Skeletal muscle satellite cell (primary cell): ENCODE data around the gene RCAN1.

Source experiments
- H3K27me3 ChIP-seq: 2 replicates; pipeline ENCODE4 v1.7.0; 2013; ENCODE audit warnings: low read length; ENCODE audit not compliant: control insufficient read depth, insufficient read depth
- H3K36me3 ChIP-seq: 2 replicates; pipeline ENCODE4 v1.7.0; 2013; ENCODE audit warnings: mild to moderate bottlenecking, control low read depth, low read length; ENCODE audit not compliant: insufficient read depth
- H3K4me1 ChIP-seq: 2 replicates; pipeline ENCODE4 v1.7.0; 2013; ENCODE audit warnings: low read length; ENCODE audit not compliant: control insufficient read depth, insufficient read depth
- H3K4me2 ChIP-seq: 2 replicates; pipeline ENCODE4 v1.7.0; 2013; ENCODE audit warnings: mild to moderate bottlenecking, low read length
- H3K4me3 ChIP-seq: 2 replicates; pipeline ENCODE4 v1.7.0; 2013; ENCODE audit warnings: low read length
- H3K9ac ChIP-seq: 2 replicates; pipeline ENCODE4 v1.7.0; 2013; ENCODE audit warnings: mild to moderate bottlenecking, low read depth, low read length, moderate library complexity
- H3K9me3 ChIP-seq: replicated peaks from 2 replicates; pipeline ENCODE4 v1.7.0; 2013; ENCODE audit warnings: mild to moderate bottlenecking, control low read depth, low read length

RCAN1 gene

DNA sequence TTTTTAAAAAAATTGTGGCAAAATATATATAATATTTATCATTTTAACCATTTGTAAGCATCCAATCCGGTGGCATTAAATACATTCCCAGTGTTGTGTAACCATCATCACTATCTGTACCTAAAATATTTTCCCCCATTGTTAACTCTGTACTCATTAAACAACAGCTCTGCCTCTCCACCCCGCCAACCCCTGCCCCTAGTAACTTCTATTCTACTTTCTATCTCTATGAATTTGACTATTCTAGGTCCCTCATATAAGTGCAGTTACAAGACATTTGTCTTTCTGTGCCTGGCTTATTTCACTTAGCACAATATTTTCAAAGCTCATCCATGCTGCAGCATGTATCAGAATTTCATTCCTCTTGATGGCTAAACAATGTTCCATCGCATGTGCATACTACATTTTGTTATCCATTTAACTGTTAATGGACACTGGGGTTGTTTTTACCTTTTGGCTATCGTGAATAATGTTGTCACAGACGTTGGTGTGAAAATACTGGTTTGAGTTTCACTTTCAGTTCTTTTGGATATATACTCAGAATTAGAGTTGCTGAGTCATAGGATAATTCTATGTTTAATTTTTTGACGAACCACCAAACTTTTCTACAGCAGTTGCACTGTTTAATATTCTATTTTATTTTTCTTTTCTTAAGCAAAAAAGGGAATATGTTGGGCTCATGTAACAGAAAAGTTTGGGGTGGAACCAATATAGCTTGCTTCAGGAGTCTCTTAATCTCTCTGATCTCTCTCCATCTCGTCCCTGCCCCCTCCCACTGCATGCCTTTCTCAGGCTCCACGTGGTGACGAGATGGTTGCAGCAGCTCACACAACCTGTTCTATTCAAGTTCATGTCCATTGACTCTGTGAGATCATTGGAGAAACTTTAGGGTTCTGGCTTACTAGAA lies 25.2 kb upstream of the RCAN1 start:
- Histone ChIP-seq H3K9ac (no peak overlapping the region), H3K4me3 (no peak overlapping the region), H3K36me3 (no peaks in the 10 kb centered on the region), H3K4me2 (peak overlapping the region; percentile 16), H3K27me3 (peaks cover 24% of the 10 kb centered on the region), H3K4me1 (peaks cover 8% of the 10 kb centered on the region), H3K9me3 (no peaks in the 10 kb centered on the region)

GRCh38 chr21:34639250-34639649 lies 24.3 kb upstream of the RCAN1 start:
- H3K27me3 ChIP-seq = peaks cover 31% of the 10 kb centered on the region

DNA sequence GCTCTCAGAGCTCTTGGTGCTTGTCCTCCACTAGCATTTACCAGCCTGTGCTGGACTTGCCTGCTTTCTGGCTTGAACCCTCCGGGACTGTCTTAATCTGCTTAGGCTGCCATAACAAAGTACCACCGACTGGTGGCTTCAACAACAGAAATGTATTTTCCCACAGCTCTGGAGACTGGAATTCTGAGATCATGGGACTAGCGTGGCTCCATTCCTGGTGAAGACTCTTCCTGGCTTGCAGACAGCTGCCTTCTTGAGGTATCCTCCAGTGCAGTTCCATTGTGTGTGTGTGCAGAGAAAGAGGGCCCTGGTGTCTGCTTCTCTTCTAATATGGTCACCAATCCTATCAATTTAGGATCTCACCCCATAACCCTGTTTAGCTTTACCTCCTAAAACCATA lies 22.0 kb upstream of the RCAN1 start:
- H3K4me1 ChIP-seq = peaks cover 8% of the 10 kb centered on the region
- no peaks in the 10 kb centered on the region for H3K9me3 ChIP-seq
- no peak overlapping the region for H3K4me2 ChIP-seq
- H3K36me3 ChIP-seq = no peaks in the 10 kb centered on the region
- H3K4me3 ChIP-seq = no peak overlapping the region
- H3K27me3 ChIP-seq = peaks cover 53% of the 10 kb centered on the region
- no peak overlapping the region for H3K9ac ChIP-seq

More at GRCh38 chr21:34639250-34639649, 24.3 kb upstream of the RCAN1 start:
- Histone ChIP-seq H3K4me2 (no peak overlapping the region), H3K4me1 (peaks cover 8% of the 10 kb centered on the region), H3K9ac (no peak overlapping the region), H3K4me3 (no peak overlapping the region), H3K36me3 (no peaks in the 10 kb centered on the region), H3K9me3 (no peaks in the 10 kb centered on the region)

DNA sequence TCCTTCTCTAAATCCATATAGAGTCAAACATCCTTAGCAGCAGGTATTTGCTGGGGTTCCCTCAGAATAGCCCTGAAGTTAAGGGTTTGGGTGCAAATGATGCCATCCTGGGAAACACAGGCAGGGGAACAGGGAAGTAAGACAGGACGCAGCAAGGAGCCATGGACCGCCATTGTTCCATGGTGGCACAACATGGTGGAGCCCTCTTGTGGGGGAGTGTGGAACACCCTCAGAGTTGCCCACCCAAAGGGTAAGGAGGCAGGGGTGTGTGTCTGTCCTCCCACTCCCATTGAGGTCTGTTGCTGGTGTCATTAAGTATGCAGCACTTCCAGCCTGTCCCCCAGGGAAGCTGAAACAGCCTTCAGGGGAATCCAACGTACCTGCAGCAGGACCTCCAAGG lies 20.4 kb upstream of the RCAN1 start:
- Histone ChIP-seq H3K36me3 (no peaks in the 10 kb centered on the region), H3K9ac (no peak overlapping the region), H3K27me3 (peaks cover 63% of the 10 kb centered on the region), H3K4me3 (no peak overlapping the region), H3K9me3 (no peaks in the 10 kb centered on the region), H3K4me1 (peaks cover 3% of the 10 kb centered on the region), H3K4me2 (no peak overlapping the region)

- no peak overlapping the region for H3K4me2 ChIP-seq
- no peaks in the 10 kb centered on the region for H3K36me3 ChIP-seq
- peaks cover 78% of the 10 kb centered on the region for H3K27me3 ChIP-seq
- H3K4me3 ChIP-seq = no peak overlapping the region
- no peak overlapping the region for H3K9ac ChIP-seq
- H3K9me3 ChIP-seq = no peaks in the 10 kb centered on the region
- H3K4me1 ChIP-seq = no peaks in the 10 kb centered on the region
These were observed 17.6 kb upstream of the RCAN1 start for GRCh38 chr21:34632498-34632897.

DNA sequence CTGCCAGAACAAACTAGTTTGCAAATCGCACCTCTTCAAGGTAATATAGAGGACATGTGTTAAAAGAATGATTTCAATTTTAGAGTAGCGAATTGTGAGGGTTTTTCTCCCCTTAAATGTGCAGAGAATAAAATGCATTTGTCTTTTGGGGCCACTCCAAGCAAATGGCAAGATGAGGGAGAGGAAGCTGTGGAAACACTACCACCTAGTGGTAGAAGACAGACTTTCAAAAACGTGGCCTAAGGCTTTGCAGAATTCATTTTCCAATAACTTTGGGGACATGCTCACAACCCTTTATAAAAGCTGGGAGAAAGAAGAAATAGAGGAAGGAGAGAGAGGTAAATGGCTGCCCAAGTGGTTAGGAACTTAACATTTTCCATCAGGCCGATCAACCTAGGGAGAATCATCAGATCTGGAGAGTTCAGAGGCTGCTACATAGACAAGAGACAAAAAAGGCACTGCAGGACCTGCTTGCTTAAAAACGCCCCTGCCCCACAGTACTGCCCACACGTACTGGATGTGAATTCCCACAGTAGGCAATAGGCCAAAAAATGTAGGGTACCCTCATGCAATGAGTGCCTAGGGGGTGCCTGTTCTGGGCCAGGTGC lies 15.7 kb upstream of the RCAN1 start:
- no peak overlapping the region for H3K9ac ChIP-seq

DNA sequence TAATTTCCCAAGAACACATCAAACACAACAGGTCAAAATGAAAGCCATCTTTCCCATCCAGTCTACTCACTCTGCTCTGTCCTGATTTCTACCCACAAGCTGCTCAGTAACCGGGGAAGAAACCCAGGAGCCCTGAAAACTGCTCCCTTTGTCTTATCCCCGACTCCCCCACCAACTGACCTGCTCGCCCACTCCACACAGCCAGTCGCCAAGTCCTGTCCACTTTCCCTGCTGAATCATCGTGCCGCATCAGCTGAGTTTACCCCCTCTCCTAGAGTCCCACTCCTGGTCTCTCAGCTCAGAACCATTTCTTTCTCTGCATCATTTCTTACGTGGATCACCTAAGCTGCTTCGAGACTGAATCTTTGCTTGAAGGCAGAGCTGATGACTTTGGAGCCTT lies 11.2 kb upstream of the RCAN1 start:
- Histone ChIP-seq H3K9ac (no peak overlapping the region), H3K9me3 (no peaks in the 10 kb centered on the region), H3K4me2 (no peak overlapping the region), H3K36me3 (no peaks in the 10 kb centered on the region), H3K4me1 (no peaks in the 10 kb centered on the region), H3K4me3 (no peak overlapping the region), H3K27me3 (peaks cover 71% of the 10 kb centered on the region)

More for the DNA sequence above, 15.7 kb upstream of the RCAN1 start:
- Histone ChIP-seq H3K27me3 (peaks cover 77% of the 10 kb centered on the region), H3K36me3 (no peaks in the 10 kb centered on the region), H3K4me1 (no peaks in the 10 kb centered on the region), H3K9me3 (no peaks in the 10 kb centered on the region), H3K4me3 (no peak overlapping the region), H3K4me2 (no peak overlapping the region)

DNA sequence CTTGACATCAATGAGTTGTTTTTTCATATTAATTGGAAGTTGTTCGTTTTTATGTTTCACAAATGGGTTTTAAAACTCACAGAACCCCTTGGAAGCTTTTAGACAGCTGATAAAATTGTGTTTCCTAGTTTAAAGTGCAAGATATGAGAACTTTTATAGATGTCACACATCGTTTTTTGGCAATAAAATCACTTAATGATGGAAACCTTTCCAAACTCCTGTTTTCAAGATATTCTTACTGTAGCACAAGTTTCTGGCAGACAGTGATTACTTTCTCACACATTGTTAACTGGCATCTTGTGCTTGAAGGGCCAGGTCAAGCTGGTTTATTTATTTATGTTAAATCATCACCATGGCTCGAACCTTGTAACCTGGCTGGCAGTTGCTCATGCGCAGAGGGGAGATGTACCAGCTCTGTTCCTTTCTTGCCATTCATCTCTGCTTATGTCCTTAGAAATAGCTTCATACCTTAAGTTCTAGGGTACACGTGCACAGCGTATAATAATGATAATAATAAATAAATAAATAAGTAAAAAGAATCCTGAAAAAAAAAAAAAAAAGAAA lies 10.2 kb upstream of the RCAN1 start:
- Histone ChIP-seq H3K4me1 (no peaks in the 10 kb centered on the region), H3K4me2 (no peak overlapping the region), H3K27me3 (peaks cover 80% of the 10 kb centered on the region), H3K4me3 (no peak overlapping the region), H3K36me3 (no peaks in the 10 kb centered on the region), H3K9ac (no peak overlapping the region), H3K9me3 (no peaks in the 10 kb centered on the region)

GRCh38 chr21:34623516-34623915 lies 8.6 kb upstream of the RCAN1 start:
- Histone ChIP-seq H3K4me3 (no peak overlapping the region), H3K4me2 (no peak overlapping the region), H3K9me3 (no peaks in the 10 kb centered on the region), H3K4me1 (no peaks in the 10 kb centered on the region), H3K36me3 (no peaks in the 10 kb centered on the region), H3K27me3 (peaks cover 76% of the 10 kb centered on the region), H3K9ac (no peak overlapping the region)

DNA sequence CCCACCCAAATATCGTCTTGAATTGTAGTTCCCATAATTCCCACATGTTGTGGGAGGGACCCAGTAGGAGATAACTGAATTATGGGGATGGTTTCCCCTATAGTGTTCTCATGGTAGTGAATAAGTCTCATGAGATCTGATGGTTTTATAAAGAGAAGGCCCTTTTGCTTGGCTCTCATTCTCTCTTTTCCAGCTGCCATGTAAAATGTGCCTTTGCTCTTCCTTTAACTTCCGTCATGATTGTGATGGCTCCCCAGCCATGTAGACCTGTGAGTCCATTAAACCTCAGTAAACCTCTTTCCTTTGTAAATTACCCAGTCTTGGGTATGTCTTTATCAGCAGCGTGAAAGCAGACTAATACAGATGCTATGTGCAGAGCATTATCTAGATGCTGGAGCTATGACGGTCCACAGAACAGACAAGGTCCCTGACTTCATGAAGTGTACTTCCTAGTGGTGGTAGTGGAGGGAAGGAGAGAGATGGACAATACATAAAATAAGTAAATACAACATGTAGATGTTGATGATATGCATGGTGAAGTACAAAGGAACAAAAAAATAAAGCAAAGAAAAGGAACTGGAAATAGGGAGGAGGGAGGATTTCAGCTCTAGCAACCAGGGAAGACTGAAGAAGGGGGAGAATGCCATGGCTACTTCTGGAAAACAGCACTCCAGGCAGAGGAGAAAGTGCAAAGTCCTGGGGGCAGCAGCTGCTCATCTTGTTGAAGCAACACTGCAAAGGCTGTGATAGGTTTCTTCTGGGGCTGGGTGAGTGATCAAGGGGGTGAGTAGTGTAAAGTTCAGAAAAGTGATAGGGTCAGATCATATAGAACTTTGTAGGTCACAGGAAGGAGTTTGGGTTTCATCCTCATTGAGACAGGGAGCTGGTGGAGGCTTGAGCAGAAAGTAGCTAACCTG lies 6.8 kb upstream of the RCAN1 start:
- Histone ChIP-seq H3K27me3 (peaks cover 75% of the 10 kb centered on the region), H3K9ac (no peak overlapping the region), H3K4me2 (no peak overlapping the region), H3K4me3 (no peak overlapping the region), H3K4me1 (no peaks in the 10 kb centered on the region), H3K9me3 (no peaks in the 10 kb centered on the region), H3K36me3 (no peaks in the 10 kb centered on the region)
